HCT116 (cell line): ENCODE measurements around the gene LEMD3. TPM values are rescaled to one million over a fixed set of nuclear protein-coding genes. Genes with fewer than 3 reads are reported as not detected.

Source experiments
- ATAC-seq: fragments of 200-7000 bp; cut with Tn5 transposase; 2 replicates; pipeline ENCODE4 v1.9.1; 2020; ENCODE audit warnings: mild to moderate bottlenecking, moderate library complexity
- BruUV-seq: library from RNA; stranded (reverse); fragments of 400-500 nt; replicated peaks from 2 replicates; lab custom pipeline; 2021; lab: Mats Ljungman, UMichigan
- CTCF ChIA-PET: fragments of 300-600 bp; sonication (Branson Sonifier 250); formaldehyde crosslinking; loops from one replicate; lab custom pipeline; 2021; ENCODE audit warnings: antibody characterized with exemption; lab: Charles Lee
- POLR2A ChIA-PET: fragments of 300-600, 350-600 bp; sonication (Branson Sonifier 250); formaldehyde crosslinking; loops from one replicate; lab custom pipeline; 2021; ENCODE audit warnings: antibody characterized with exemption; lab: Charles Lee
- RAD21 ChIA-PET, 2 experiments: fragments of 300-600 bp; sonication (Branson Sonifier 250); formaldehyde crosslinking; loops; one replicate each; lab custom pipeline; 2023; ENCODE audit warnings: low total read pairs in 2 of 2; ENCODE audit not compliant: uncharacterized antibody in 2 of 2, unreplicated experiment in 2 of 2, low non-redundant PET in 1 of 2; lab: Charles Lee
- DNase-seq: peaks from one replicate; pipeline ENCODE4 v3.0.0-alpha.2; 2010; ENCODE audit warnings: low read depth, low spot score
- H2AFZ ChIP-seq: fragments of 200-600 bp; shearing (Covaris generic), sonication (generic); 2 replicates; pipeline ENCODE4 v1.6.1; 2017; ENCODE audit warnings: low read depth, mixed run types, mixed read lengths, antibody characterized with exemption, low read length; ENCODE audit not compliant: poor library complexity, severe bottlenecking
- H3K27ac ChIP-seq: 2 replicates; pipeline ENCODE4 v1.5.1; 2012; ENCODE audit warnings: low read depth, low read length
- H3K27me3 ChIP-seq: fragments of 200-600 bp; sonication (generic); 2 replicates; pipeline ENCODE4 v1.6.1; 2016; ENCODE audit warnings: mixed run types, low read length, mixed read lengths; ENCODE audit not compliant: insufficient read depth
- H3K36me3 ChIP-seq, 2 experiments: fragments of 200-500 bp in 1 of 2; fragments of 200-600 bp in 1 of 2; sonication (Bioruptor generic) in 1 of 2; sonication (generic) in 1 of 2; 2 replicates each; pipeline versions ENCODE4 v1.5.1 to v1.6.1; 2014 to 2016; ENCODE audit warnings: low read length in 2 of 2, inconsistent platforms in 1 of 2, mixed read lengths in 1 of 2, mixed run types in 1 of 2; ENCODE audit not compliant: insufficient read depth in 2 of 2, control insufficient read depth in 1 of 2
- H3K4me1 ChIP-seq, 2 experiments: fragments of 200-600 bp in 1 of 2; sonication (generic) in 1 of 2; 2 replicates each; pipeline versions ENCODE4 v1.5.1 to v1.6.1; 2012 to 2017; ENCODE audit warnings: low read length in 2 of 2, inconsistent platforms in 1 of 2, mild to moderate bottlenecking in 1 of 2, mixed read lengths in 1 of 2, mixed run types in 1 of 2, moderate library complexity in 1 of 2; ENCODE audit not compliant: insufficient read depth in 2 of 2, control insufficient read depth in 1 of 2
- H3K4me2 ChIP-seq: fragments of 200-600 bp; sonication (generic); 2 replicates; pipeline ENCODE4 v1.6.1; 2017; ENCODE audit warnings: mixed run types, low read length, mixed read lengths
- H3K4me3 ChIP-seq, 2 experiments: fragments of 200-600 bp in 1 of 2; sonication (generic) in 1 of 2; replicated peaks in 1 of 2; 2 replicates each; pipeline ENCODE4 v1.5.1; 2011 to 2016; ENCODE audit warnings: low read length in 2 of 2, control low read depth in 1 of 2, low read depth in 1 of 2, mild to moderate bottlenecking in 1 of 2, mixed read lengths in 1 of 2, mixed run types in 1 of 2
- H3K79me2 ChIP-seq: fragments of 200-600 bp; sonication (generic); 2 replicates; pipeline ENCODE4 v1.6.1; 2017; ENCODE audit warnings: mild to moderate bottlenecking, mixed run types, low read length, moderate library complexity, mixed read lengths; ENCODE audit not compliant: insufficient read depth
- H3K9ac ChIP-seq: fragments of 200-600 bp; sonication (generic); 2 replicates; pipeline ENCODE4 v1.6.1; 2016; ENCODE audit warnings: low read length, mixed read lengths
- H3K9me2 ChIP-seq: fragments of 200-600 bp; sonication (generic), shearing (Covaris generic); 2 replicates; pipeline ENCODE4 v1.6.1; 2017; ENCODE audit warnings: mixed run types, mild to moderate bottlenecking, moderate library complexity; ENCODE audit not compliant: insufficient read depth
- H3K9me3 ChIP-seq, 2 experiments: fragments of 200-500 bp in 1 of 2; fragments of 200-600 bp in 1 of 2; sonication (Bioruptor generic) in 1 of 2; sonication (generic) in 1 of 2; 2 replicates each; pipeline ENCODE4 v1.6.1; 2014 to 2017; ENCODE audit warnings: low read length in 2 of 2, mixed read lengths in 2 of 2, inconsistent platforms in 1 of 2, low read depth in 1 of 2, mild to moderate bottlenecking in 1 of 2, mixed run types in 1 of 2, moderate library complexity in 1 of 2; ENCODE audit not compliant: control insufficient read depth in 1 of 2, insufficient read depth in 1 of 2
- H4K20me1 ChIP-seq: fragments of 200-600 bp; sonication (generic), shearing (Covaris generic); 2 replicates; pipeline ENCODE4 v1.6.1; 2017; ENCODE audit warnings: mixed run types, mild to moderate bottlenecking, moderate library complexity; ENCODE audit not compliant: insufficient read depth
- EZH2 ChIP-seq: fragments of 200-600 bp; sonication (generic); IDR thresholded peaks from 2 replicates; pipeline ENCODE4 v1.6.1; 2017; ENCODE audit warnings: antibody characterized with exemption, mixed run types
- RAD21 ChIP-seq: IDR thresholded peaks from 2 replicates; pipeline ENCODE4 v1.6.1; 2012; ENCODE audit warnings: low read depth, mild to moderate bottlenecking
- SIN3A ChIP-seq: IDR thresholded peaks from 2 replicates; pipeline ENCODE4 v1.6.1; 2012; ENCODE audit warnings: low read depth
- ZNF274 ChIP-seq: fragments of 200-500 bp; sonication (Bioruptor generic); IDR thresholded peaks from 2 replicates; pipeline ENCODE4 v1.6.1; 2014; ENCODE audit warnings: mild to moderate bottlenecking, low read depth, low read length, inconsistent platforms
- intact Hi-C: fragments of 100-400 bp; cut with micrococcal nuclease; formaldehyde crosslinking; loops from 2 replicates; pipeline ENCODE4 v1.10.0; 2022
- total RNA-seq: library from RNA; stranded (reverse); gene quantifications from one replicate; pipeline ENCODE4 v1.2.1, GENCODE V29; 2021; ENCODE audit not compliant: unreplicated experiment
- TF ChIP-seq, protein P1 (sequence below), 3 experiments: fragments of 200-600 bp in 1 of 3; sonication (generic) in 1 of 3; IDR thresholded peaks in 2 of 3; conservative IDR thresholded peaks in 1 of 3; 2 replicates each; pipeline ENCODE4 v1.5.1; 2012 to 2017; ENCODE audit warnings: low read depth in 2 of 3, low read length in 2 of 3, antibody characterized with exemption in 1 of 3, borderline replicate concordance in 1 of 3, control low read depth in 1 of 3, mild to moderate bottlenecking in 1 of 3, mixed read lengths in 1 of 3, mixed run types in 1 of 3, moderate library complexity in 1 of 3; ENCODE audit not compliant: insufficient read depth in 1 of 3

LEMD3 gene
- total RNA-seq, 1 experiment from 2014 or later, result 28.7 TPM

GRCh38 chr12:65220761-65221160 is 51.4 kb downstream of the LEMD3 start (continued):
- TF ChIP-seq SIN3A, result no peak

DNA sequence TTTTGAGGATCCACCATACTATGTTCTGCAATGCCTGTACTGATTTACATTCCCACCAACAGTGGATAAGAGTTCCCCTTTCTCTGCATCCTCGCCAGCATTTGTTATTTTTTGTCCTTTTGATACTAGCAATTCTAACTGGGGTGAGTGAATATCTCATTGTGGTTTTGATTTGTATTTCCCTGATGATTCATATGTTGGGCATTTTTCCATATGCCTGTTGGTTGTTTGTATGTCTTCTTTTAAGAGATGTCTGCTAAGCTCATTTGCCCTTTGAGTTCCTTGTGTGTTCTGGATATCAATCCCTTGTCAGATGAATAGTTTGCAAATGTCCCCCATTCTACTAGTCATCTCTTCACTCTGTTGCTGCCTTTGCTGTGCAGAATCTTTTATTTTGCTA is 60.1 kb downstream of the LEMD3 start:
- peaks cover 0 to 9% of the 10 kb centered on the region in 2 experiments; a peak in 2 of 4 replicates for H3K4me1 ChIP-seq
- intact Hi-C loops, result no loop called here
- BruUV-seq, result no TSS peak
- ChIA-PET POLR2A (no interaction called here), RAD21 (no interaction called here), CTCF (no interaction called here)
- DNase-seq, result no peak
- no peak for ATAC-seq
- peak overlapping the region; percentile 31; the same call in 1 of the 2 replicates for H3K4me2 ChIP-seq
- H2AFZ ChIP-seq, result no peak overlapping the region
- peaks cover 60% of the 10 kb centered on the region for H3K79me2 ChIP-seq
- H3K9me3 ChIP-seq, result peaks cover 4 to 15% of the 10 kb centered on the region in 2 experiments; a peak in 2 of 4 replicates
- peaks cover 10% of the 10 kb centered on the region; the same call in 1 of the 2 replicates for H4K20me1 ChIP-seq
- H3K9me2 ChIP-seq, result no peaks in the 10 kb centered on the region
- H3K36me3 ChIP-seq, result peaks cover 0 to 16% of the 10 kb centered on the region in 2 experiments; a peak in 1 of 4 replicates
- H3K4me3 ChIP-seq, result no peak overlapping the region
- H3K27ac ChIP-seq, result no peak overlapping the region
- no peaks in the 10 kb centered on the region for H3K27me3 ChIP-seq
- no peak overlapping the region for H3K9ac ChIP-seq
- no peak for TF ChIP-seq ZNF274

- CTCF ChIA-PET, result interaction anchor here (0.6 to 1.8 kb wide), 13 partner anchors 8 to 436 kb away, joined by 3 to 10 read pairs (median 4); partner anchors contain the start of gene LEMD3
- RAD21 ChIA-PET, result interaction anchor here in 1 of 2 experiments (0.7 kb wide), 1 partner anchor 219 kb away, joined by 3 read pairs; no protein-coding TSS in a partner anchor
- Histone ChIP-seq H3K9ac (no peak overlapping the region), H3K27me3 (no peaks in the 10 kb centered on the region), H3K27ac (no peak overlapping the region), H3K79me2 (peaks cover 48% of the 10 kb centered on the region), H3K36me3 (peaks cover 0 to 16% of the 10 kb centered on the region in 2 experiments; a peak in 1 of 4 replicates), H3K4me1 (peaks cover 0 to 9% of the 10 kb centered on the region in 2 experiments; a peak in 2 of 4 replicates), H3K4me2 (no peak overlapping the region), H2AFZ (no peak overlapping the region), H4K20me1 (peaks cover 10% of the 10 kb centered on the region; the same call in 1 of the 2 replicates), H3K4me3 (no peak overlapping the region), H3K9me3 (peaks cover 4 to 15% of the 10 kb centered on the region in 2 experiments; a peak in 2 of 4 replicates), H3K9me2 (no peaks in the 10 kb centered on the region)
- TF ChIP-seq RAD21 (peak; percentile 30), EZH2 (no peak)
- TF ChIP-seq, protein P1, sequence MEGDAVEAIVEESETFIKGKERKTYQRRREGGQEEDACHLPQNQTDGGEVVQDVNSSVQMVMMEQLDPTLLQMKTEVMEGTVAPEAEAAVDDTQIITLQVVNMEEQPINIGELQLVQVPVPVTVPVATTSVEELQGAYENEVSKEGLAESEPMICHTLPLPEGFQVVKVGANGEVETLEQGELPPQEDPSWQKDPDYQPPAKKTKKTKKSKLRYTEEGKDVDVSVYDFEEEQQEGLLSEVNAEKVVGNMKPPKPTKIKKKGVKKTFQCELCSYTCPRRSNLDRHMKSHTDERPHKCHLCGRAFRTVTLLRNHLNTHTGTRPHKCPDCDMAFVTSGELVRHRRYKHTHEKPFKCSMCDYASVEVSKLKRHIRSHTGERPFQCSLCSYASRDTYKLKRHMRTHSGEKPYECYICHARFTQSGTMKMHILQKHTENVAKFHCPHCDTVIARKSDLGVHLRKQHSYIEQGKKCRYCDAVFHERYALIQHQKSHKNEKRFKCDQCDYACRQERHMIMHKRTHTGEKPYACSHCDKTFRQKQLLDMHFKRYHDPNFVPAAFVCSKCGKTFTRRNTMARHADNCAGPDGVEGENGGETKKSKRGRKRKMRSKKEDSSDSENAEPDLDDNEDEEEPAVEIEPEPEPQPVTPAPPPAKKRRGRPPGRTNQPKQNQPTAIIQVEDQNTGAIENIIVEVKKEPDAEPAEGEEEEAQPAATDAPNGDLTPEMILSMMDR (IDR thresholded peaks at IDR 0.05 in 2 of 3, conservative IDR thresholded peaks at IDR 0.05 in 1 of 3; ENCODE audit: borderline replicate concordance in 1 of 3, insufficient read depth in 1 of 3, low read depth in 2 of 3, low read length in 2 of 3), result peak; percentile 18 to 52 (median 18); a peak in 3 of 6 replicates
- intact Hi-C loops, result loop anchor here (2.0 kb wide), 1 partner anchor 340 kb away; no protein-coding TSS in a partner anchor
- DNase-seq (no peak), ATAC-seq (no peak)
- BruUV-seq, result no TSS peak
- POLR2A ChIA-PET, result no interaction called here
Measured at GRCh38 chr12:65232476-65233077, 63.2 kb downstream of the LEMD3 start.
